VCaP (cell line): ENCODE results near the gene TMEM132D.

Experiments
- H3K27ac ChIP-seq: fragments of 450-650 bp; 2 replicates; pipeline ENCODE4 v1.5.1; 2017
- TF ChIP-seq, protein P1 (sequence below): fragments of 450-650 bp; conservative IDR thresholded peaks from 2 replicates; pipeline ENCODE4 v1.5.1; 2017; ENCODE audit warnings: mild to moderate bottlenecking, moderate library complexity

TMEM132D gene

DNA sequence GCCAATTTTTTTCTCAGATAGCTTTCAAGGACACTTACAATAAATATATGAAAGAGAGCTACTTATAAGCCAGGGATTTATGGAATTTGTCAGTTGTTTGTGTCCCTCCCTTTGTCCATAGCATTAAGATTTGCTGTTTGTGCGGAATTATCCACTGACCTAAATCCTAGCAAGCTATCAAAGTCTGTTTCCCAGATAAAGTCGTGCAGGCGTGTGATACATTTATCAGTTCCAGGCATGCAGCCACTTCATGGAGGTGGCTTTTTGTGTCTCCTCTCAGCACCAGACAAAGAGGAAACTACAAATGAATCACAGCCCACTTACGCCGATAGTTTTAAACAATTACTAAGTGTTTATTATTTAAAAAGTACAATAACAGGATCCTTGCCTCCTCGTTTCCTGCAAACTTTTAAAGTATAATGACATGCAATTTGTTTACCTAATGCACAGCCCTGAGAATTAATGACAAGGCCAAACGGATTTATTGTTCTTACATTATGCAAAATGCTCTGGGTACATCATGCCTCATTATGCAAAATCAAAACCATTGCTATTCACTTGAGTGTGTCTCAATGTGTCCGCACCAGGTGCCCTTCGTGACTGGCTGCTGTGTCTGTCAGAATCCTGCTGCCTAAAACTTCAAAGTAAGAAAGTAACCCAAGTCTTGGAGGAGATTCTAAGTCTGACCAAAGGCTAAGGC, 627.3 kb downstream of the TMEM132D start:
- TF ChIP-seq, protein P1, sequence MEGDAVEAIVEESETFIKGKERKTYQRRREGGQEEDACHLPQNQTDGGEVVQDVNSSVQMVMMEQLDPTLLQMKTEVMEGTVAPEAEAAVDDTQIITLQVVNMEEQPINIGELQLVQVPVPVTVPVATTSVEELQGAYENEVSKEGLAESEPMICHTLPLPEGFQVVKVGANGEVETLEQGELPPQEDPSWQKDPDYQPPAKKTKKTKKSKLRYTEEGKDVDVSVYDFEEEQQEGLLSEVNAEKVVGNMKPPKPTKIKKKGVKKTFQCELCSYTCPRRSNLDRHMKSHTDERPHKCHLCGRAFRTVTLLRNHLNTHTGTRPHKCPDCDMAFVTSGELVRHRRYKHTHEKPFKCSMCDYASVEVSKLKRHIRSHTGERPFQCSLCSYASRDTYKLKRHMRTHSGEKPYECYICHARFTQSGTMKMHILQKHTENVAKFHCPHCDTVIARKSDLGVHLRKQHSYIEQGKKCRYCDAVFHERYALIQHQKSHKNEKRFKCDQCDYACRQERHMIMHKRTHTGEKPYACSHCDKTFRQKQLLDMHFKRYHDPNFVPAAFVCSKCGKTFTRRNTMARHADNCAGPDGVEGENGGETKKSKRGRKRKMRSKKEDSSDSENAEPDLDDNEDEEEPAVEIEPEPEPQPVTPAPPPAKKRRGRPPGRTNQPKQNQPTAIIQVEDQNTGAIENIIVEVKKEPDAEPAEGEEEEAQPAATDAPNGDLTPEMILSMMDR, result no peak
- no peak overlapping the region for H3K27ac ChIP-seq

DNA sequence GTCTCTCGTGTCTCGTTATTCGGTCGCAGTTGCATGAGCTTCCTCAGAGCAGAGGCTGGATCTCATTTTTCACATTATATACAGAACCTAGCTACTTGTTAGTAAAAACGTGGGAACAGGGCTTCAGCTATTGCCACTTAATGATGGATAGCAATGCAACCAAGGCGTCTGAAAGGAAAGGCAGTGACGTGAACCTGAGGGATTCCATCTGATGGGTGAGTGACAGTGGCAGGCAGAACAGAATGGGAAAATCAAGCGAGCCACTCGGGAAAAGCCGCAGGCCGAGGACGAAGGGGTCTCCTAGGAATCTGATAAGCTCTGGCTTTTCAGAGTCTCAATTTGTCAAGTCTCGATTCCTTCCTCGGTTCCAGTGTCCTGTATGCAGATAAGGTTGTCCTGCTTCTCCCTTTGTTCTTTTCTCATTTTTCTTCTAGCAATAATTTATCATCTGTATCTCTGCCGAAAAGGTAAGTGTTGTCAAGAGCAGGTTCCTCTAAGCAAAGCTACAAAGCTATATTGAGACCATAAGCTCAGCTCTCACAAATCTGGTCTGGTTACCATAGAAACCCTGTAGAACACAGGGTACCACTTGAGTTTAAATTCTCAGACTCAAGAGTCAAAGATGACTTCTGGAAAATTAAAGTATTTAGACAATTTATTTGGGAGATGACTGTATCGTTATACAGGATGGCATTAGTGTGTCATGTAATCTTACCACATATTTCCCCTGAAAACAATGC, 633.9 kb downstream of the TMEM132D start:
- TF ChIP-seq, protein P1, result no peak

DNA sequence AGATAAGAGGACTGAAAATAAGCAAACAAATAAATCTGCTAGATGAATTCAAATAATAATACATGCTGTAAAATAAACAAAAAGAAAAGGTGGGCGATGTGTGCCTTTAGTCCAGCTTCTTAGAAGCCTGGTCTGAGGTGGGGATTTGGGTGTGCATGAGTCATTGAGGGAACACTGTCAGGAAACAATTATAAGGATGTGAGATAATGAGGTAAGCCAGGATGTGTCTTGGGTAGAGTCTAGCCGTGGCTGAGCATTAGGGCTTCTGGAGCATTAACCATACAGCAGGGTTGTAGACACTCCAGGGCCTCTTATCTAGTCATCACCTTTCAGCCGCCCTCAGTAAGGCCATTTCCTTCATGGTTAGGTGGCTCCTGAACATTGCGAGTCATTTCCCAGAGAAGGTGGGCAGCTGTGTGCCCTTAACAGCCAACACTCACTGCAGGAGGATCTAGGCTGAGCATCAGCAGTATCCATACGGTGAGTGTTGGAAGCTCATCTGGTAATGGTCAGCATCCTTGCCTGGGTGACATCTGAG, 645.0 kb downstream of the TMEM132D start:
- H3K27ac ChIP-seq, result no peak overlapping the region
- TF ChIP-seq, protein P1, result no peak

More for the DNA sequence above, 633.9 kb downstream of the TMEM132D start:
- H3K27ac ChIP-seq, result no peak overlapping the region

DNA sequence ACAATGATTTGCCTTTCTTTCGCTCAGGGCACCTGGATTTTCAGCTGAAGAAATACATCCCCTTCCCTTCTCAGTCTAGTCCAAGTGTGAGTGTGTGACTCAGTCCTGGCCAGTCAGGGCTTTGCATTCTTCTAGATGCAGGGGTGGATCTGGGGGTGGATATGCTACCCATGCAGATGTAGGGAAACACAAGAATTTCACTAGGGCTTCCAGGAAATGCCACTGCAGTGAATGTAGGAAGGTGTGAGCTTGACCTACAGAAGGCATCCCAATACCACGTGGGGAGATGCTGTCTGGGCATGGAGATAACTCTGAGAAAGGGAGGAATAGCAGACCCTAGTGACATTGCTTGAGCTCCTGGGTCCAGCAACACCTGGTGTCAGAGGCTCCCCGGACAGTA, 646.3 kb downstream of the TMEM132D start:
- TF ChIP-seq, protein P1, result no peak
- H3K27ac ChIP-seq, result no peak overlapping the region

DNA sequence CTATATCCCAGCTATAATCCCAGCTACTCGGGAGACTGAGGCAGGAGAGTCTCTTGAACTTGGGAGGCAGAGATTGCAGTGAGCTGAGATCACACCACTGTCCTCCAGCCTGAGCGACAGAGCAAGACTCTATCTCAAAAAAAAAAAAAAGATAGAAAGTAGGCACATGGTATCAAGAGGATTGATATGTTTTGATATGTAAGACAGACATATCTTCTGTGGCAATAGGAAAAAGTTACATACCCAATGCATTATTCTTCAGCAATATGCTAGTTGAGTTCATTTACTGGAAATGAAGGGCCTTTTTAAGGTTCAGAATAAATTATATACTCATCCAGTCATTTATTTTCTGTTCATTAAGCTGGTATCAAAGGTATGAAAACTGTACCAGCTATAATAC, 657.2 kb downstream of the TMEM132D start:
- TF ChIP-seq, protein P1, result no peak
- no peak overlapping the region for H3K27ac ChIP-seq

DNA sequence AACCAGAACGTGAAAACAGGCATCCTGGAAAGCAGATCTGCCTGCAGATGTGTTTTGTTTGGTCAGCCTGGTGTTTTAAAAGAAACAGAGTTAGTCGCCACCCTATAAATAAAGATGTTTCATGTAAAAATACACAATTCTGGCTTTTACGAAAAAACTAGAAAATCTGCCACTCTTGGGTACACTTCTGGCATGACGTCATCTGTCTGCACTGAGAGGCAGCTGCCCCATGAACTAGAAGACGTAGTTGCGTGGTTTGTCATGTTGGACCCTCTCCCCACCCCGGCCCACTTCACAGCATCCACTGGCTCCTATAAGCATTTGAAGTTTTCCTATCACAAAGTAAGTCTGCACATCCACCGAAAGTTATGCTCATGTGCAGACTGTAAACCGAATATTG, 658.1 kb downstream of the TMEM132D start:
- TF ChIP-seq, protein P1, result no peak
- no peak overlapping the region for H3K27ac ChIP-seq

DNA sequence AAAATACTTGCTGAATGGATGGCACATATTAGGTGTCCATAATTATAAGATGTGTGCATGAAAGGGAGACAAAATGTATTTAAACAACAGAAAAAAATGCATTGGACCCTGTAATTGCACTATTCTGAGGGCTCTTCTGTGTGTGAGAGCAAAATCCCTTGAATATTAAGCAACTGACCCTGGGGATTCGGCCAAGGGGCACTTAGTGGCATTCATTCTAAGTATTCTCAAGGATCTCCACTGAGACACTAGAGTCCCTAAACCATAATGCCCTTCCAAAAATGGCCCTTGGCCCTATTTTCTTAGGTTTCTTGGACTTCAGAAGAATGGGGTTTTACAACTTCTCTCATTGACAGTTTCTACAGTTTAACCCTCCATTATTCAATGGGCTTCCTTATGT, 662.0 kb downstream of the TMEM132D start:
- TF ChIP-seq, protein P1, result no peak
- no peak overlapping the region for H3K27ac ChIP-seq
